Measurements from ENCODE around the gene CNPY1.

The CNPY1 gene

DNA sequence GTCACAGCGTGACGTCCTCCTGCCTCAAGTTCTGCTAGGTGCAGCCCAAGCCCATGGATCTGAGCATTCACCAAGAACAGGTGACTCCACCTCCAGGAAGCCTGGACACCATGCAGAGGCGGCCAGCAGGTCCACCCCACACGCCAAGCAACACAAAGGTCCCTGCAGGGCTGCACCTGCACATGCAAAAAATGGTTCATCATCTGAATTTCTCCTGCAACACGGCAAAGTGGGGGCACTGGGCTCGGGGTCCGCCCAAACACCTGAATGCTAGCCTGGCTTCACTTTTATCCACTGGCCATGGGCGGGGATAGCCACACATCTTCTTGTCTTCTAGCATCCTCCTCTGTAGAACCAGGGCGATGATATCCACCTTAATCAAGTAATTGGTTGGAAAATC is 28.9 kb downstream of the CNPY1 start:
- Histone ChIP-seq H3K9me3 (ENCODE audit: low read length) (no peaks in the 10 kb centered on the region), H3K36me3 (ENCODE audit: insufficient read depth, low read length) (no peaks in the 10 kb centered on the region), H3K4me3 (ENCODE audit: low read length) (no peak overlapping the region), H3K27me3 (ENCODE audit: insufficient read depth, low read length) (no peaks in the 10 kb centered on the region), H3K4me1 (ENCODE audit: insufficient read depth, low read length) (peaks cover 2% of the 10 kb centered on the region), H2AFZ (ENCODE audit: low read depth, low read length) (no peak overlapping the region)

DNA sequence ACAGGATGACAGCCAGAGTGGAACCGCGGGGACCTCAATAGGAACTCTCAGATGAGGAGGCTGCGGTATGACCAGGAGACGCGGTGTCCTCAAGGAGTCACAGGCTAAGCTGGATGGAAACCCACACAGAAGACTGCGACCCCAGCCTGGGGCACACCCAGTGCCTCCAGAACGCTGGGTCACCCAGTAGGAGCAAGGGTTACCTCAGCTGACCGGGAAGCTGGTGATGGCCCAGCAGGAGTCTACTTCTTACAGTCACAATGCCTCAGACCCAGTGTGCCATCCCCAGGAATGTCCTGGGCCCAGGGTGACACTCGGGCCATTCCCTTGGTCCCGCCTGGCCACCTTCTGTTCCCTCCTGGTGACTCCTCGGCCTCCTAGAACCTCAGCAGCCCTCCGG is 29.9 kb downstream of the CNPY1 start:
- no peak overlapping the region for H3K4me3 ChIP-seq (ENCODE audit: low read length)
- H3K4me1 ChIP-seq (ENCODE audit: insufficient read depth, low read length), result peaks cover 12% of the 10 kb centered on the region
- H2AFZ ChIP-seq (ENCODE audit: low read depth, low read length), result no peak overlapping the region
- H3K36me3 ChIP-seq (ENCODE audit: insufficient read depth, low read length), result no peaks in the 10 kb centered on the region
- H3K9me3 ChIP-seq (ENCODE audit: low read length), result no peaks in the 10 kb centered on the region
- H3K27me3 ChIP-seq (ENCODE audit: insufficient read depth, low read length), result no peaks in the 10 kb centered on the region

DNA sequence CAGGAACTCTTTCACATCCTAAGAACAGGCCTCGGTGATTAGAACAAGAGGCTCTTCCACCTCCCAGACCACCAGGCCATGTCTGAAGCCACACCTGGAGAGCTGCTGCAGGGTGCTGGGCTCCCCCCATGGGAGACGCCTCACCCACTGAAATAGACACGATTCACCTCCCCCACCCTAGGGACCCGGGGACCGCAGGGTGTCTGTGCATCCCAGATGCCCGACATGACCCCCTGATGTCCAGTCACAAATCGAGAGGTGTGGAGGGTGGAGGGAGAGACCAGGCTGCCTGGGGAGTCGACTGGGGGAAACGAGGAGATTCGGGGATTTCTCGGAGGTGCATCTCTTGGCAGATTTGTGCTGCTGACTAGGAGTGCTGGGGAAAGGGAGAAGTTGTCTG is 31.0 kb downstream of the CNPY1 start:
- Histone ChIP-seq H3K27me3 (ENCODE audit: insufficient read depth, low read length) (no peaks in the 10 kb centered on the region), H3K36me3 (ENCODE audit: insufficient read depth, low read length) (no peaks in the 10 kb centered on the region), H2AFZ (ENCODE audit: low read depth, low read length) (no peak overlapping the region), H3K4me1 (ENCODE audit: insufficient read depth, low read length) (peaks cover 22% of the 10 kb centered on the region), H3K9me3 (ENCODE audit: low read length) (no peaks in the 10 kb centered on the region), H3K4me3 (ENCODE audit: low read length) (no peak overlapping the region)

GRCh38 chr7:155514296-155514695 is 32.1 kb downstream of the CNPY1 start:
- Histone ChIP-seq H3K36me3 (ENCODE audit: insufficient read depth, low read length) (no peaks in the 10 kb centered on the region), H3K9me3 (ENCODE audit: low read length) (no peaks in the 10 kb centered on the region), H3K27me3 (ENCODE audit: insufficient read depth, low read length) (no peaks in the 10 kb centered on the region), H2AFZ (ENCODE audit: low read depth, low read length) (no peak overlapping the region), H3K4me3 (ENCODE audit: low read length) (no peak overlapping the region), H3K4me1 (ENCODE audit: insufficient read depth, low read length) (peaks cover 24% of the 10 kb centered on the region)

GRCh38 chr7:155513543-155514285 is 32.6 kb downstream of the CNPY1 start:
- Histone ChIP-seq H3K9me3 (ENCODE audit: low read length) (no peaks in the 10 kb centered on the region), H3K27me3 (ENCODE audit: insufficient read depth, low read length) (no peaks in the 10 kb centered on the region), H3K4me3 (ENCODE audit: low read length) (no peak overlapping the region), H3K4me1 (ENCODE audit: insufficient read depth, low read length) (peaks cover 30% of the 10 kb centered on the region), H2AFZ (ENCODE audit: low read depth, low read length) (no peak overlapping the region), H3K36me3 (ENCODE audit: insufficient read depth, low read length) (no peaks in the 10 kb centered on the region)

DNA sequence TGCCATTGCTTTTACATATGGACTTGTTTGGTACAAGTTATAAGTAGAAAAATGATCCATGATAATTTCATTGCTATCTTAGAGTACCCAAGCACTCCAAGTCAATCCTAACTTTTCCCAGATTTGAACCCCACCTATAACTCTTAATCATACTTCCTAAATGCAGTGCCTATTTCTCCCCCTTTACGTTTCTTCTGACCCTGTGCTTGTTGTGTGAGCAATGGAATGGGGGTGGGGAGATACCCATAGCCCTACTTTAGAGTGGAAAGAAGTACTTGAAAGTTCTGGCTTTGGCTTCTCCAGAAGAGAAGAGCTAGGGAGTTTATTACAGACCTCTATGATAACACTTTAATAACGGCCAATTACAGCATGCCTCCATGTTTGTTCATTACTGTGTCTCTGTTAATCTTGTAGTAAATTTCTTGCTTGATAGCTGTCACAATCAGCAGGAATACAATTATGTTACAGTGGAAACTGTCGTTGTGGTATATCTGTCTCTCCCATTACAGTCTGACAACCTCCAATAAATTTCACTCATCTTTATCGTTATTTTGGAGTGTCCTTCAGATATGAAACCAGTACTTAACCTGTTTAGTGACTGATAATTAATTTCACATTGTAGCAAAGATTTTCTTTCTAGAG is 34.0 kb downstream of the CNPY1 start:
- Histone ChIP-seq H2AFZ (ENCODE audit: low read depth, low read length) (no peak overlapping the region), H3K4me3 (ENCODE audit: low read length) (peak overlapping the region; percentile 56), H3K27me3 (ENCODE audit: insufficient read depth, low read length) (peaks cover 4% of the 10 kb centered on the region), H3K9me3 (ENCODE audit: low read length) (no peaks in the 10 kb centered on the region), H3K4me1 (ENCODE audit: insufficient read depth, low read length) (peaks cover 41% of the 10 kb centered on the region), H3K36me3 (ENCODE audit: insufficient read depth, low read length) (no peaks in the 10 kb centered on the region)

- peak overlapping the region; percentile 56 for H3K4me3 ChIP-seq (ENCODE audit: low read length)
- H2AFZ ChIP-seq (ENCODE audit: low read depth, low read length), result no peak overlapping the region
- H3K4me1 ChIP-seq (ENCODE audit: insufficient read depth, low read length), result peaks cover 47% of the 10 kb centered on the region
- H3K27me3 ChIP-seq (ENCODE audit: insufficient read depth, low read length), result peaks cover 4% of the 10 kb centered on the region
- H3K9me3 ChIP-seq (ENCODE audit: low read length), result no peaks in the 10 kb centered on the region
- H3K36me3 ChIP-seq (ENCODE audit: insufficient read depth, low read length), result no peaks in the 10 kb centered on the region
Observed at GRCh38 chr7:155511702-155511996, 34.7 kb downstream of the CNPY1 start.

DNA sequence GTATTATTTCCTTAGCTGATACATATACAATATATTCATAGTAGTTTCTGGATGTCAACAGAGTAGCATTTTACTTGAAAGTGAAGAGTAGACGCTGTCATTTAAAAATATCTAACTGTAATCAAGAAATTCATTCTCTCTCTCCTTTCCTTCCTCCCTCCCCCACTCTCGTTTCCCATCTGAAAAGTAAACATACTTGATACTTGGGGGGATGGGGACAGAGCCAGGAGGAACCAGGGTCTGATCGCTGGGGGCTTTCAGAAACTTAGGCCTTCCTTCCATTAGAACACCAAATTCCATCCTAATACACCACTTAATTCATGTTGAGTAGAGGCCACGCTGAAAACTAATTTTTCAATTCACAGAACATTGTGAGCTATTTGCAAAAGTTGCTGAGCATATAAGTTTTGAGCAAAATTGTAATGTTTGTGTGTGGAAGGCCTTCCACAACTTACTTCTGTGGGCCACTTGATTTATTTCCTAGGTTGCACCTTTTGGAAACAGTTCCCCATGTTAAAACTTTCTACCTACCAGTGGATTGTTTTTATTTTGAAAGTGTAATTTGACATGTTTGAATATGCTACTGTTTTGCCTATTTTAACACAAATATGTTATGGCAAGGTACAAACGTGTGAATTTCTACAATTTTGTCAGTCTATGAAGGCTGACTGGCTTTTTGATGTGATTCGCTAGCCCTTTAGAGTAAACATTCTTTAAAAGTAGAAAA is 35.2 kb downstream of the CNPY1 start:
- H3K27me3 ChIP-seq (ENCODE audit: insufficient read depth, low read length), result peaks cover 4% of the 10 kb centered on the region
- H3K9me3 ChIP-seq (ENCODE audit: low read length), result no peaks in the 10 kb centered on the region
- peak overlapping the region; percentile 56 for H3K4me3 ChIP-seq (ENCODE audit: low read length)
- H3K36me3 ChIP-seq (ENCODE audit: insufficient read depth, low read length), result no peaks in the 10 kb centered on the region
- H3K4me1 ChIP-seq (ENCODE audit: insufficient read depth, low read length), result peaks cover 52% of the 10 kb centered on the region
- no peak overlapping the region for H2AFZ ChIP-seq (ENCODE audit: low read depth, low read length)

GRCh38 chr7:155509725-155510551 is 36.4 kb downstream of the CNPY1 start:
- Histone ChIP-seq H2AFZ (ENCODE audit: low read depth, low read length) (peak overlapping the region; percentile 88), H3K9me3 (ENCODE audit: low read length) (no peaks in the 10 kb centered on the region), H3K4me3 (ENCODE audit: low read length) (peak overlapping the region; percentile 56), H3K4me1 (ENCODE audit: insufficient read depth, low read length) (peaks cover 52% of the 10 kb centered on the region), H3K36me3 (ENCODE audit: insufficient read depth, low read length) (no peaks in the 10 kb centered on the region), H3K27me3 (ENCODE audit: insufficient read depth, low read length) (peaks cover 4% of the 10 kb centered on the region)

- Histone ChIP-seq H3K4me3 (ENCODE audit: low read length) (peak overlapping the region; percentile 56), H3K27me3 (ENCODE audit: insufficient read depth, low read length) (peaks cover 4% of the 10 kb centered on the region), H3K36me3 (ENCODE audit: insufficient read depth, low read length) (no peaks in the 10 kb centered on the region), H3K4me1 (ENCODE audit: insufficient read depth, low read length) (peaks cover 52% of the 10 kb centered on the region), H3K9me3 (ENCODE audit: low read length) (no peaks in the 10 kb centered on the region), H2AFZ (ENCODE audit: low read depth, low read length) (peak overlapping the region; percentile 88)
Observed at GRCh38 chr7:155509359-155509724, 37.0 kb downstream of the CNPY1 start.

GRCh38 chr7:155508376-155509358 is 37.7 kb downstream of the CNPY1 start:
- H3K36me3 ChIP-seq (ENCODE audit: insufficient read depth, low read length), result no peaks in the 10 kb centered on the region
- H3K4me3 ChIP-seq (ENCODE audit: low read length), result peak overlapping the region; percentile 56
- H2AFZ ChIP-seq (ENCODE audit: low read depth, low read length), result peak overlapping the region; percentile 88
- H3K9me3 ChIP-seq (ENCODE audit: low read length), result no peaks in the 10 kb centered on the region
- H3K27me3 ChIP-seq (ENCODE audit: insufficient read depth, low read length), result peaks cover 4% of the 10 kb centered on the region
- H3K4me1 ChIP-seq (ENCODE audit: insufficient read depth, low read length), result peaks cover 52% of the 10 kb centered on the region

GRCh38 chr7:155507576-155507975 is 38.8 kb downstream of the CNPY1 start:
- no peak overlapping the region for H3K4me3 ChIP-seq (ENCODE audit: low read length)
- peaks cover 4% of the 10 kb centered on the region for H3K27me3 ChIP-seq (ENCODE audit: insufficient read depth, low read length)

More at GRCh38 chr7:155507576-155507975, 38.8 kb downstream of the CNPY1 start:
- no peaks in the 10 kb centered on the region for H3K9me3 ChIP-seq (ENCODE audit: low read length)
- H3K4me1 ChIP-seq (ENCODE audit: insufficient read depth, low read length), result peaks cover 51% of the 10 kb centered on the region
- H2AFZ ChIP-seq (ENCODE audit: low read depth, low read length), result no peak overlapping the region
- no peaks in the 10 kb centered on the region for H3K36me3 ChIP-seq (ENCODE audit: insufficient read depth, low read length)

All from neuron (in vitro differentiated cells).